Neural cell (in vitro differentiated cells): ENCODE measurements around the gene EMC9.

ENCODE experiments used
- CTCF ChIP-seq: fragments of 450-650 bp; IDR thresholded peaks from 2 replicates; pipeline ENCODE4 v1.5.1; 2014; ENCODE audit warnings: antibody characterized with exemption, mild to moderate bottlenecking, moderate library complexity; ENCODE audit not compliant: poor library complexity, severe bottlenecking
- EP300 ChIP-seq: fragments of 450-650 bp; conservative IDR thresholded peaks from 2 replicates; pipeline ENCODE4 v1.6.1; 2014; ENCODE audit warnings: antibody characterized with exemption, mild to moderate bottlenecking, moderate library complexity; ENCODE audit not compliant: poor library complexity, severe bottlenecking
- EZH2 ChIP-seq: fragments of 200-600, 300-800 bp; shearing (Covaris generic), sonication (generic); IDR thresholded peaks from 2 replicates; pipeline ENCODE4 v1.6.1; 2014; ENCODE audit warnings: antibody characterized with exemption, low read length, borderline replicate concordance, mild to moderate bottlenecking; ENCODE audit not compliant: insufficient read depth, poor library complexity, severe bottlenecking
- MXI1 ChIP-seq: fragments of 450-650 bp; conservative IDR thresholded peaks from 2 replicates; pipeline ENCODE4 v1.6.1; 2014; ENCODE audit warnings: antibody characterized with exemption, mild to moderate bottlenecking; ENCODE audit not compliant: poor library complexity, severe bottlenecking
- RAD21 ChIP-seq: fragments of 450-650 bp; conservative IDR thresholded peaks from 2 replicates; pipeline ENCODE4 v1.6.1; 2014; ENCODE audit warnings: antibody characterized with exemption, mild to moderate bottlenecking, moderate library complexity
- REST ChIP-seq: IDR thresholded peaks from 2 replicates; pipeline ENCODE4 v1.6.1; 2012; ENCODE audit warnings: borderline replicate concordance

- TF ChIP-seq EP300 (no peak), CTCF (no peak), MXI1 (no peak), REST (no peak), EZH2 (no peak), RAD21 (no peak)
Observed at GRCh38 chr14:24164518-24164991, 23.2 kb upstream of the EMC9 start.
